ENCODE results near the gene CMTM6.
"Not testable (repeated sequence)": the region's sequence is repeated elsewhere in the genome, so short reads cannot be mapped to it uniquely, and the experiment has no call there.

Gene CMTM6

GRCh38 chr3:32467333-32468070 is 35.1 kb downstream of the CMTM6 start:
- DNase-seq (ENCODE audit: low read depth, low spot score) = peak; percentile 91

GRCh38 chr3:32466808-32467207 is 35.8 kb downstream of the CMTM6 start:
- DNase-seq (ENCODE audit: low read depth, low spot score) = not testable (repeated sequence)

GRCh38 chr3:32464726-32465125 is 37.9 kb downstream of the CMTM6 start:
- not testable (repeated sequence) for DNase-seq (ENCODE audit: low read depth, low spot score)

- DNase-seq (ENCODE audit: low read depth, low spot score) = not testable (repeated sequence)
Measured at GRCh38 chr3:32463415-32463814, 39.2 kb downstream of the CMTM6 start.

GRCh38 chr3:32462191-32462986 is 40.3 kb downstream of the CMTM6 start:
- DNase-seq (ENCODE audit: low read depth, low spot score) = not testable (repeated sequence)

- DNase-seq (ENCODE audit: low read depth, low spot score) = not testable (repeated sequence)
Measured at GRCh38 chr3:32460817-32461496, 41.7 kb downstream of the CMTM6 start.

- DNase-seq (ENCODE audit: low read depth, low spot score) = peak; percentile 23
Measured at GRCh38 chr3:32460031-32460749, 42.5 kb downstream of the CMTM6 start.

GRCh38 chr3:32459450-32459849 is 43.2 kb downstream of the CMTM6 start:
- DNase-seq (ENCODE audit: low read depth, low spot score) = no peak

GRCh38 chr3:32457971-32458471 is 44.6 kb downstream of the CMTM6 start:
- no peak for DNase-seq (ENCODE audit: low read depth, low spot score)

GRCh38 chr3:32456429-32457130 is 46.1 kb downstream of the CMTM6 start:
- no peak for DNase-seq (ENCODE audit: low read depth, low spot score)

- no peak for DNase-seq (ENCODE audit: low read depth, low spot score)
Measured at GRCh38 chr3:32455609-32456428, 46.8 kb downstream of the CMTM6 start.

GRCh38 chr3:32454731-32455608 is 47.7 kb downstream of the CMTM6 start:
- no peak for DNase-seq (ENCODE audit: low read depth, low spot score)

GRCh38 chr3:32454111-32454510 is 48.5 kb downstream of the CMTM6 start:
- DNase-seq (ENCODE audit: low read depth, low spot score) = no peak

GRCh38 chr3:32453346-32453745 is 49.3 kb downstream of the CMTM6 start:
- peak; percentile 78 for DNase-seq (ENCODE audit: low read depth, low spot score)

GRCh38 chr3:32452009-32452408 is 50.6 kb downstream of the CMTM6 start:
- no peak for DNase-seq (ENCODE audit: low read depth, low spot score)

- no peak for DNase-seq (ENCODE audit: low read depth, low spot score)
Measured at GRCh38 chr3:32450992-32451659, 51.5 kb downstream of the CMTM6 start.

- DNase-seq (ENCODE audit: low read depth, low spot score) = no peak
Measured at GRCh38 chr3:32450426-32450825, 52.2 kb downstream of the CMTM6 start.

GRCh38 chr3:32449691-32450090 is 53.0 kb downstream of the CMTM6 start:
- no peak for DNase-seq (ENCODE audit: low read depth, low spot score)

Data from astrocyte of the hippocampus (primary cell).